ENCODE results near the gene HBM.
"Not testable (repeated sequence)": the region's sequence is repeated elsewhere in the genome, so short reads cannot be mapped to it uniquely, and the experiment has no call there.

Gene HBM

DNA sequence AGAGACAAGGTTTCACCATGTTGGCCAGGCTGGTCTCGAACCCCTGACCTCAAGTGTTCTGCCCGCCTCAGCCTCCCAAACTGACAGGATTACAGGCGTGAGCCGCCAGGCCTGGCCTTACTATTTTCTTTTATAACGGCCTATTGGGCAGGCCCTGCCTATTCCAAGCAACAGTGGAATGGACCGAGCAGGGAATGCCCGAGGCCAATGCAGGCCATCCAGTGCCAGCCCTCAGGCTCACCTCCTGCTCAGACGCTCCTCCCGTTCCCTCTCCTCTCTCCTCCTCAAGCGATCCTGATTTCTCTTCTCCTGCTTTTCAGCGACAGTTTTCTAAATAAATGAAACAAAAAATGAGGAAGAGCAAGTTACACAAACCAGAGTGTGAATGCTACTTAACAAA, 26.9 kb downstream of the HBM start:
- TF ChIP-seq, protein P1, sequence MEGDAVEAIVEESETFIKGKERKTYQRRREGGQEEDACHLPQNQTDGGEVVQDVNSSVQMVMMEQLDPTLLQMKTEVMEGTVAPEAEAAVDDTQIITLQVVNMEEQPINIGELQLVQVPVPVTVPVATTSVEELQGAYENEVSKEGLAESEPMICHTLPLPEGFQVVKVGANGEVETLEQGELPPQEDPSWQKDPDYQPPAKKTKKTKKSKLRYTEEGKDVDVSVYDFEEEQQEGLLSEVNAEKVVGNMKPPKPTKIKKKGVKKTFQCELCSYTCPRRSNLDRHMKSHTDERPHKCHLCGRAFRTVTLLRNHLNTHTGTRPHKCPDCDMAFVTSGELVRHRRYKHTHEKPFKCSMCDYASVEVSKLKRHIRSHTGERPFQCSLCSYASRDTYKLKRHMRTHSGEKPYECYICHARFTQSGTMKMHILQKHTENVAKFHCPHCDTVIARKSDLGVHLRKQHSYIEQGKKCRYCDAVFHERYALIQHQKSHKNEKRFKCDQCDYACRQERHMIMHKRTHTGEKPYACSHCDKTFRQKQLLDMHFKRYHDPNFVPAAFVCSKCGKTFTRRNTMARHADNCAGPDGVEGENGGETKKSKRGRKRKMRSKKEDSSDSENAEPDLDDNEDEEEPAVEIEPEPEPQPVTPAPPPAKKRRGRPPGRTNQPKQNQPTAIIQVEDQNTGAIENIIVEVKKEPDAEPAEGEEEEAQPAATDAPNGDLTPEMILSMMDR (IDR thresholded peaks at IDR 0.05; ENCODE audit: low read depth, low read length) = no peak
- H3K36me3 ChIP-seq = peaks cover 91% of the 10 kb centered on the region
- no peaks in the 10 kb centered on the region for H3K9me3 ChIP-seq
- H3K4me3 ChIP-seq (ENCODE audit: low read depth, low read length) = no peak overlapping the region
- H3K27me3 ChIP-seq = no peaks in the 10 kb centered on the region
- no peak for DNase-seq
- no peaks in the 10 kb centered on the region for H3K4me1 ChIP-seq

GRCh38 chr16:193441-193840, 27.7 kb downstream of the HBM start:
- peaks cover 91% of the 10 kb centered on the region for H3K36me3 ChIP-seq
- no peak overlapping the region for H3K4me3 ChIP-seq (ENCODE audit: low read depth, low read length)
- TF ChIP-seq, protein P1 (IDR thresholded peaks at IDR 0.05; ENCODE audit: low read depth, low read length) = no peak
- DNase-seq = no peak
- H3K9me3 ChIP-seq = no peaks in the 10 kb centered on the region
- H3K4me1 ChIP-seq = no peaks in the 10 kb centered on the region
- no peaks in the 10 kb centered on the region for H3K27me3 ChIP-seq

DNA sequence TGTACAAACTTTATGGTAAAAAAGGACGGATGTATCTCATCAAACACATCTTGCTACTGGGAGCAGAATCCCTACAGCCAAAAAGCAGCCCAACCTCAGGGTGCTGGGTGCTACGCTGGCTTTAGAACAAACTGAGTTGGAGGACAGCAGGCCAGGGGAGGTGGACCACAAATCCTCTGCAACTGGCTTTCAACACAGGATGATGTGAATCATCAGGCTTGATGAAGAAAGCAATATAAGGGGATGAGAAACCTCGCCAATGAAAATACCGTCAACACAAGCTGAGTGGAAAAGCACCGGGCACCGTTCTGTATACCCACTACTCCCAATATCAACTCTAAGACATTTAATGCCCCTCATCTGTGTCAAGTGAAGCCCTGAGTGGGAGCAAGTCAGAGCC, 28.7 kb downstream of the HBM start:
- no peaks in the 10 kb centered on the region for H3K4me1 ChIP-seq
- TF ChIP-seq, protein P1 (IDR thresholded peaks at IDR 0.05; ENCODE audit: low read depth, low read length) = no peak
- peaks cover 91% of the 10 kb centered on the region for H3K36me3 ChIP-seq
- H3K27me3 ChIP-seq = no peaks in the 10 kb centered on the region
- H3K9me3 ChIP-seq = no peaks in the 10 kb centered on the region
- no peak for DNase-seq
- no peak overlapping the region for H3K4me3 ChIP-seq (ENCODE audit: low read depth, low read length)

DNA sequence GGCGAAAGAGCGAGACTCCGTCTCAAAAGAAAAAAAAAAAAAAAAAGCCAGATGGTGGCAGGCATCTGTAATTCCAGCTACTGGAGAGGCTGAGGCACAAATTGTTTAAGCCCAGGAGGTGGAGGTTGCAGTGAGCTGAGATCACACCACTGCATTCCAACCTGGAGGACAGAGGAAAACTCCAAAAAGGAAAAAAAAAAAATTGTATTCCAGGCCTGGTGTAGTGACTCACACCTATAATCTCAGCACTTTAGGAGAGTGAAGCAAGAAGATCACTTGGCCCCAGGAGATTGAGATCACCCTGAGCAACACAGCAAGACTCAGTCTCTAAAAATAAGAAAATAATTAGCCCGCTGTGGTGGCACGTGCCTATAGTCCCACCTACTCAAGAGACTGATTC, 34.6 kb downstream of the HBM start:
- peaks cover 75% of the 10 kb centered on the region for H3K36me3 ChIP-seq
- DNase-seq = no peak
- TF ChIP-seq, protein P1 (IDR thresholded peaks at IDR 0.05; ENCODE audit: low read depth, low read length) = no peak
- H3K4me3 ChIP-seq (ENCODE audit: low read depth, low read length) = no peak overlapping the region
- no peaks in the 10 kb centered on the region for H3K4me1 ChIP-seq
- H3K27me3 ChIP-seq = no peaks in the 10 kb centered on the region
- no peaks in the 10 kb centered on the region for H3K9me3 ChIP-seq

- H3K36me3 ChIP-seq = peaks cover 79% of the 10 kb centered on the region
- TF ChIP-seq, protein P1 (IDR thresholded peaks at IDR 0.05; ENCODE audit: low read depth, low read length) = no peak
- no peak overlapping the region for H3K4me3 ChIP-seq (ENCODE audit: low read depth, low read length)
- no peaks in the 10 kb centered on the region for H3K9me3 ChIP-seq
- H3K27me3 ChIP-seq = no peaks in the 10 kb centered on the region
- H3K4me1 ChIP-seq = no peaks in the 10 kb centered on the region; the same call in 1 of the 2 replicates
- no peak for DNase-seq
Measured at GRCh38 chr16:203246-203645, 37.5 kb downstream of the HBM start.

DNA sequence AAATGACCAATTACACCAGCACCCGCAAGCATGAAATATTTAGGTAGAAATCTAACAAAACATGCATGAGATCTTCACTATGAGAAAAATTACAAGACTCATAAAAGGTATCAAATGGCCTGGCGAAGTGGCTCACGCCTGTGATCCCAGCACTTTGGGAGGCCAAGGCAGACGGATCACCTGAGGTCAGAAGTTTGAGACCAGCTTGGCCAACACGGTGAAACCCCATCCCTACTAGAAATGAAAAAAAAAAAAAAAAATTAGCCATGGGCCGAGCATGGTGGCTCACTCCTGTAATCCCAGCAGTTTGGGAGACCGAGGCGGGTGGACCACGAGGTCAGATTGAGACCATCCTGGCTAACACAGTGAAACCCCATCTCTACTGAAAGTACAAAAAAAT, 38.3 kb downstream of the HBM start:
- not testable (repeated sequence) for H3K4me1 ChIP-seq; H3K4me3 ChIP-seq (ENCODE audit: low read depth, low read length); H3K9me3 ChIP-seq; DNase-seq; H3K27me3 ChIP-seq
- H3K36me3 ChIP-seq = peaks cover 79% of the 10 kb centered on the region

DNA sequence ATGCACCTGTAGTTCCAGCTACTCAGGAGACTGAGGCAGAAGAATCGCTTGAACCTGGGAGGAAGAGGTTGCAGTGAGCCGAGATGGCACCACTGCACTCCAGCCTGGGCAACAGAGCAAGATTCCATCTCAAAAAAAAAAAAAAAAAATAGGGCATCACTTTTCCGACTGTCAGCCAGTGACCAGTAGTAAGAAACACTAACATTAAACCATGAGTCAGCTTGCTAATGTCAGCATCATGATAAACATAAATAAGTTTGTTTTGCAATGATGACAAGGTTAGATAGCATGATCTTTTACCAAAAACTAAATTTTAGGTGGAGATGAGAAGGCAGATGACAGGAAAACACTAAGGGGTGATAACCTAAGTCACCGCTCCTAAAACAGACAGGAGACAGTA, 43.6 kb downstream of the HBM start:
- H3K4me3 ChIP-seq (ENCODE audit: low read depth, low read length); DNase-seq; H3K4me1 ChIP-seq; H3K27me3 ChIP-seq; H3K9me3 ChIP-seq: not testable (repeated sequence)
- peaks cover 82% of the 10 kb centered on the region for H3K36me3 ChIP-seq

- H3K9me3 ChIP-seq; H3K4me3 ChIP-seq (ENCODE audit: low read depth, low read length); H3K27me3 ChIP-seq; DNase-seq; H3K4me1 ChIP-seq: not testable (repeated sequence)
- H3K36me3 ChIP-seq = peaks cover 78% of the 10 kb centered on the region
Measured at GRCh38 chr16:211631-212180, 45.9 kb downstream of the HBM start.
